Measurements from ENCODE around the gene GLP2R. TPM values are rescaled to one million over a fixed set of nuclear protein-coding genes. Genes with fewer than 3 reads are reported as not detected.

GLP2R gene
- total RNA-seq, 1 donor from 2014 or later: 3.4 TPM

- H3K27ac ChIP-seq: no peak overlapping the region
- H3K4me3 ChIP-seq: no peak overlapping the region
- peaks cover 6% of the 10 kb centered on the region for H3K4me1 ChIP-seq
- DNase-seq (no peak), ATAC-seq (no peak)
- TF ChIP-seq CTCF (IDR thresholded peaks at IDR 0.05): no peak
- H3K36me3 ChIP-seq: no peaks in the 10 kb centered on the region
- intact Hi-C loops (cut with DNase I): no loop called here
- H3K9me3 ChIP-seq: no peaks in the 10 kb centered on the region
- H3K27me3 ChIP-seq (ENCODE audit: low read depth): peaks cover 5% of the 10 kb centered on the region
Observed at GRCh38 chr17:9904277-9905077, 78.8 kb downstream of the GLP2R start.

- Histone ChIP-seq H3K36me3 (no peaks in the 10 kb centered on the region), H3K4me3 (no peak within 1 kb of the TSS), H3K9me3 (no peaks in the 10 kb centered on the region), H3K4me1 (peaks cover 5% of the 10 kb centered on the region), H3K27me3 (ENCODE audit: low read depth) (peaks cover 5% of the 10 kb centered on the region), H3K27ac (no peak within 1 kb of the TSS)
- ATAC-seq: no peak
- no peak for DNase-seq
- intact Hi-C loops (cut with DNase I): no loop called here
- no peak for TF ChIP-seq CTCF (IDR thresholded peaks at IDR 0.05)
Observed at GRCh38 chr17:9905078-9905415, 79.3 kb downstream of the GLP2R start, which contains the start of gene RCVRN. RCVRN (minus strand) TSS chr17:9905271; CDS start chr17:9905180, 91 bp downstream.

GRCh38 chr17:9905902-9906301 is 80.2 kb downstream of the GLP2R start:
- H3K4me3 ChIP-seq: no peak overlapping the region
- H3K9me3 ChIP-seq: no peaks in the 10 kb centered on the region
- intact Hi-C loops (cut with DNase I): no loop called here
- H3K27ac ChIP-seq: no peak overlapping the region
- no peaks in the 10 kb centered on the region for H3K36me3 ChIP-seq
- peaks cover 5% of the 10 kb centered on the region for H3K27me3 ChIP-seq (ENCODE audit: low read depth)
- no peaks in the 10 kb centered on the region for H3K4me1 ChIP-seq
- DNase-seq (no peak), ATAC-seq (peak in 1 of 2 donors; percentile 42)
- TF ChIP-seq CTCF (IDR thresholded peaks at IDR 0.05): peak; percentile 51

GRCh38 chr17:9906616-9907015 is 80.9 kb downstream of the GLP2R start:
- TF ChIP-seq CTCF (IDR thresholded peaks at IDR 0.05): no peak
- peaks cover 5% of the 10 kb centered on the region for H3K27me3 ChIP-seq (ENCODE audit: low read depth)
- H3K27ac ChIP-seq: no peak overlapping the region
- intact Hi-C loops (cut with DNase I): no loop called here
- no peaks in the 10 kb centered on the region for H3K4me1 ChIP-seq
- ATAC-seq (no peak), DNase-seq (no peak)
- no peaks in the 10 kb centered on the region for H3K36me3 ChIP-seq
- H3K9me3 ChIP-seq: no peaks in the 10 kb centered on the region
- no peak overlapping the region for H3K4me3 ChIP-seq

GRCh38 chr17:9907131-9907530 is 81.4 kb downstream of the GLP2R start:
- ATAC-seq: no peak
- no peaks in the 10 kb centered on the region for H3K4me1 ChIP-seq
- H3K27me3 ChIP-seq (ENCODE audit: low read depth): peaks cover 5% of the 10 kb centered on the region

More at GRCh38 chr17:9907131-9907530, 81.4 kb downstream of the GLP2R start:
- no peak for TF ChIP-seq CTCF (IDR thresholded peaks at IDR 0.05)
- DNase-seq: no peak
- intact Hi-C loops (cut with DNase I): no loop called here
- H3K9me3 ChIP-seq: no peaks in the 10 kb centered on the region
- H3K36me3 ChIP-seq: no peaks in the 10 kb centered on the region
- no peak overlapping the region for H3K27ac ChIP-seq
- H3K4me3 ChIP-seq: no peak overlapping the region
